Fibroblast of lung (primary cell): ENCODE data around the gene AEBP2.
"Not testable (repeated sequence)": the region's sequence is repeated elsewhere in the genome, so short reads cannot be mapped to it uniquely, and the experiment has no call there.

Source experiments
- EZH2 ChIP-seq: IDR thresholded peaks from 2 replicates; pipeline ENCODE4 v1.5.1; 2012; ENCODE audit warnings: low read length, control low read depth, mild to moderate bottlenecking; ENCODE audit errors: missing control alignments
- TF ChIP-seq, protein P1 (sequence below), 2 donors: IDR thresholded peaks in 1 of 2; conservative IDR thresholded peaks in 1 of 2; 1 replicate in 1 of 2; 2 replicates in 1 of 2; pipeline ENCODE4 v1.5.1; 2011 to 2012; ENCODE audit warnings: low read length in 2 of 2, control low read depth in 1 of 2, inconsistent platforms in 1 of 2, low read depth in 1 of 2, mild to moderate bottlenecking in 1 of 2

DNA sequence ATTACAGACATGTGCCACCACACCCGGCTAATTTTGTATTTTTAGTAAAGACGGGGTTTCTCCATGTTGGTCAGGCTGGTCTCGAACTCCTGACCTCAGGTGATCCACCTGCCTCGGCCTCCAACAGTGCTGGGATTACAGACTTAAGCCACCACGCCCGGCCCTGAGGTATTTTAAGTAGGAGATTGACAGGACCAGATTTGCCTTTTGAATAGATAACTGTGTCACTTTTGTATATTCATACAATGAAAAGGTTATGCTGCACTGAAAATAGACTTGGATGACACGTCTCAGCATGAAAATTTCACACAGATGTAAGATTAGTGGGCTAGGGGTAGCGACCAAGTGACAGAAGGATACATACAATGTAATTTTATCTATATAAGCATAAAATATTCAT lies 46.6 kb upstream of the AEBP2 start:
- TF ChIP-seq, protein P1, sequence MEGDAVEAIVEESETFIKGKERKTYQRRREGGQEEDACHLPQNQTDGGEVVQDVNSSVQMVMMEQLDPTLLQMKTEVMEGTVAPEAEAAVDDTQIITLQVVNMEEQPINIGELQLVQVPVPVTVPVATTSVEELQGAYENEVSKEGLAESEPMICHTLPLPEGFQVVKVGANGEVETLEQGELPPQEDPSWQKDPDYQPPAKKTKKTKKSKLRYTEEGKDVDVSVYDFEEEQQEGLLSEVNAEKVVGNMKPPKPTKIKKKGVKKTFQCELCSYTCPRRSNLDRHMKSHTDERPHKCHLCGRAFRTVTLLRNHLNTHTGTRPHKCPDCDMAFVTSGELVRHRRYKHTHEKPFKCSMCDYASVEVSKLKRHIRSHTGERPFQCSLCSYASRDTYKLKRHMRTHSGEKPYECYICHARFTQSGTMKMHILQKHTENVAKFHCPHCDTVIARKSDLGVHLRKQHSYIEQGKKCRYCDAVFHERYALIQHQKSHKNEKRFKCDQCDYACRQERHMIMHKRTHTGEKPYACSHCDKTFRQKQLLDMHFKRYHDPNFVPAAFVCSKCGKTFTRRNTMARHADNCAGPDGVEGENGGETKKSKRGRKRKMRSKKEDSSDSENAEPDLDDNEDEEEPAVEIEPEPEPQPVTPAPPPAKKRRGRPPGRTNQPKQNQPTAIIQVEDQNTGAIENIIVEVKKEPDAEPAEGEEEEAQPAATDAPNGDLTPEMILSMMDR (conservative IDR thresholded peaks at IDR 0.05 in 1 of 2, IDR thresholded peaks at IDR 0.05 in 1 of 2; ENCODE audit: low read depth in 1 of 2, low read length in 2 of 2), result not testable (repeated sequence)
- TF ChIP-seq EZH2, result not testable (repeated sequence)
